Skin of body (tissue), 3 donors: ENCODE results near the gene NEK11. TPM values are rescaled to one million over a fixed set of nuclear protein-coding genes. Genes with fewer than 3 reads are reported as not detected.

ENCODE experiments used
- DNase-seq: peaks from one replicate; lab custom pipeline; 2025; lab: John Stamatoyannopoulos, UW
- small RNA-seq: library from RNA; depleted of rRNA; stranded (forward); fragments of <200 nt; gene quantifications from one replicate; pipeline ENCODE3, GENCODE V24; 2014; ENCODE audit warnings: low replicate concordance
- total RNA-seq: library from RNA; depleted of rRNA; stranded (reverse); fragments of >200 nt; gene quantifications from one replicate; pipeline ENCODE4 v1.2.3, GENCODE V29; 2014

NEK11 gene
- total RNA-seq, 1 donor from 2014 or later = 14.9 TPM

GRCh38 chr3:131397889-131398288 is 371.2 kb downstream of the NEK11 start:
- DNase-seq = no peak

Small RNA genes lying within 50 kb of the gene (small RNA-seq; reads per million reads assigned to genes)
- not detected for gene RNU6-726P

Other genes starting within 250 kb of the NEK11 start
- gene ATP2C1, start 132.8 kb upstream of the NEK11 start, total RNA-seq = 104 TPM
- gene ASTE1, start 52 bp upstream of the NEK11 start, total RNA-seq = 8.9 TPM